Neutrophil (primary cell): ENCODE data around the gene NRG2.

Experiments
- H3K27ac ChIP-seq: fragments of 200-600 bp; sonication (generic); 2 replicates; pipeline ENCODE4 v1.5.1; 2016; ENCODE audit warnings: mild to moderate bottlenecking, moderate library complexity
- H3K27me3 ChIP-seq: fragments of 200-600 bp; sonication (generic); 2 replicates; pipeline ENCODE4 v1.6.0; 2016; ENCODE audit warnings: mild to moderate bottlenecking
- H3K36me3 ChIP-seq: fragments of 200-600 bp; sonication (generic); 2 replicates; pipeline ENCODE4 v1.5.1; 2017
- H3K4me1 ChIP-seq, 2 experiments: fragments of 200-600 bp in 1 of 2; sonication (generic) in 1 of 2; 1 replicate in 1 of 2; 2 replicates in 1 of 2; pipeline versions ENCODE4 v1.5.1 to v1.6.1; 2013 to 2016; ENCODE audit warnings: low read depth in 1 of 2, low read length in 1 of 2, mild to moderate bottlenecking in 1 of 2, moderate library complexity in 1 of 2; ENCODE audit not compliant: control insufficient read depth in 1 of 2, insufficient read depth in 1 of 2
- H3K4me3 ChIP-seq, 2 experiments: fragments of 200-600 bp in 1 of 2; sonication (generic) in 1 of 2; 1 replicate in 1 of 2; 2 replicates in 1 of 2; pipeline ENCODE4 v1.5.1; 2013 to 2016; ENCODE audit warnings: low read depth in 1 of 2, low read length in 1 of 2, mild to moderate bottlenecking in 1 of 2, moderate library complexity in 1 of 2
- H3K9me3 ChIP-seq: fragments of 200-600 bp; sonication (generic); 2 replicates; pipeline ENCODE4 v1.5.1; 2016
- CTCF ChIP-seq: fragments of 200-600 bp; sonication (generic); IDR thresholded peaks from 2 replicates; pipeline ENCODE4 v1.5.1; 2016; ENCODE audit warnings: antibody characterized with exemption

The NRG2 gene

GRCh38 chr5:139955616-139956273, 87.4 kb downstream of the NRG2 start:
- Histone ChIP-seq H3K9me3 (no peaks in the 10 kb centered on the region), H3K27me3 (peaks cover 26% of the 10 kb centered on the region), H3K4me3 (no peak overlapping the region), H3K27ac (no peak overlapping the region), H3K4me1 (no peaks in the 10 kb centered on the region), H3K36me3 (no peaks in the 10 kb centered on the region)
- TF ChIP-seq CTCF, result no peak

- Histone ChIP-seq H3K36me3 (no peaks in the 10 kb centered on the region), H3K4me1 (no peaks in the 10 kb centered on the region), H3K27ac (no peak overlapping the region), H3K27me3 (peaks cover 23% of the 10 kb centered on the region), H3K9me3 (no peaks in the 10 kb centered on the region), H3K4me3 (no peak overlapping the region)
- TF ChIP-seq CTCF, result no peak
These were observed 88.0 kb downstream of the NRG2 start for GRCh38 chr5:139955053-139955605.

GRCh38 chr5:139954462-139954861, 88.6 kb downstream of the NRG2 start:
- H3K27ac ChIP-seq, result no peak overlapping the region
- no peaks in the 10 kb centered on the region for H3K4me1 ChIP-seq
- H3K9me3 ChIP-seq, result no peaks in the 10 kb centered on the region
- H3K4me3 ChIP-seq, result no peak overlapping the region
- H3K36me3 ChIP-seq, result no peaks in the 10 kb centered on the region
- peaks cover 23% of the 10 kb centered on the region for H3K27me3 ChIP-seq
- no peak for TF ChIP-seq CTCF

GRCh38 chr5:139954022-139954421, 89.1 kb downstream of the NRG2 start:
- H3K36me3 ChIP-seq, result no peaks in the 10 kb centered on the region
- no peak for TF ChIP-seq CTCF

GRCh38 chr5:139952574-139952973, 90.5 kb downstream of the NRG2 start:
- no peak for TF ChIP-seq CTCF
- no peaks in the 10 kb centered on the region for H3K9me3 ChIP-seq
- H3K36me3 ChIP-seq, result no peaks in the 10 kb centered on the region
- H3K27me3 ChIP-seq, result peaks cover 34% of the 10 kb centered on the region
- H3K27ac ChIP-seq, result no peak overlapping the region
- H3K4me1 ChIP-seq, result no peaks in the 10 kb centered on the region
- H3K4me3 ChIP-seq, result no peak overlapping the region

More at GRCh38 chr5:139954022-139954421, 89.1 kb downstream of the NRG2 start:
- Histone ChIP-seq H3K4me1 (no peaks in the 10 kb centered on the region), H3K27me3 (peaks cover 23% of the 10 kb centered on the region), H3K9me3 (no peaks in the 10 kb centered on the region), H3K27ac (no peak overlapping the region), H3K4me3 (no peak overlapping the region)
